22Rv1 (cell line): ENCODE data around the gene INPP5J.

ENCODE experiments used
- H3K27ac ChIP-seq: fragments of 450-650 bp; 2 replicates; pipeline ENCODE4 v1.5.1; 2017
- ZFX ChIP-seq: fragments of 450-650 bp; IDR thresholded peaks from 2 replicates; pipeline ENCODE4 v1.6.1; 2017; ENCODE audit warnings: antibody characterized with exemption, borderline replicate concordance
- TF ChIP-seq, protein P1 (sequence below): fragments of 450-650 bp; IDR thresholded peaks from 2 replicates; pipeline ENCODE4 v1.5.1; 2017; ENCODE audit warnings: mild to moderate bottlenecking

The INPP5J gene

DNA sequence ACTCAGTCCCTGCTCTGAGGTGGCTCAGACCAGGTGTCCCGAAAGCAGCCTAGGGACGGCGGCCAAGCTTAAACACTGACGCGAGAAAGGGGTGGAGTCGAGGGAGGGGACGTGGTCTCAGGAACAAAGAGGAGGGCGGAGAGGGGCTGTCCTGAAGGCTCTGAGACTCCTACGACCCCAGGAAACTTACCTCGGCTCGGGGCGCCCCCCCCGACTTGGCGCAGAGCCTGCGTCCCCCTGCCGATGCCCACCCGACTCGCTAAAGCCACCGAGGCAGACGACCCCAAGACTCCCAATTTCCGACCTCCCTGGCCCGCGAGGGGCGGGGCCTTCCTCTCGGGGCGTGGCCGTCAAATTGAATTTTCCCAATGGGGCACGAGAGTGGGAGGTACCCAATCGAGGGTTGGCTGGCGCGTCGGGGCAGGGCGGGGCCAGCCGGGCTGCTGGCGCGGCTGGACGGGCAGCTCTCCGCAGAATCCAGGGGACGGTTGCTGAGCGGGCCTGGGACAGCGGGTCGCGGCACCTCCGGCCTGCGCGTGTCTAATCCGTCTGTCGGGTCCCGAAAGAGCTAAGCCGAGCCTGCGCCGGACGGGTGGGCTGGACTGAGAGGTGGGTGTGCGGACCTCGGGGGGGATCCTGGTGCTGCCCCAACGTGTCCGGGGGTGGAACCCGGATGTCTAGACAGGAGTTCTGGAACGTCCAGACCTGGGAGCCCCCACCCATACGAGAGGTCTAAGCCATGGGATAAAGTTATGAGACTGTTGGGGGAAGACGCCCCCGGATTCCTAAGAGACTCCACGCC is 41.7 kb upstream of the INPP5J start, which contains the start of gene SMTN:
TSS of gene SMTN (plus strand) at position 471 of the 802 bp plus-strand sequence. CDS start 1,941 bp downstream, outside the sequence.
- TF ChIP-seq, protein P1, sequence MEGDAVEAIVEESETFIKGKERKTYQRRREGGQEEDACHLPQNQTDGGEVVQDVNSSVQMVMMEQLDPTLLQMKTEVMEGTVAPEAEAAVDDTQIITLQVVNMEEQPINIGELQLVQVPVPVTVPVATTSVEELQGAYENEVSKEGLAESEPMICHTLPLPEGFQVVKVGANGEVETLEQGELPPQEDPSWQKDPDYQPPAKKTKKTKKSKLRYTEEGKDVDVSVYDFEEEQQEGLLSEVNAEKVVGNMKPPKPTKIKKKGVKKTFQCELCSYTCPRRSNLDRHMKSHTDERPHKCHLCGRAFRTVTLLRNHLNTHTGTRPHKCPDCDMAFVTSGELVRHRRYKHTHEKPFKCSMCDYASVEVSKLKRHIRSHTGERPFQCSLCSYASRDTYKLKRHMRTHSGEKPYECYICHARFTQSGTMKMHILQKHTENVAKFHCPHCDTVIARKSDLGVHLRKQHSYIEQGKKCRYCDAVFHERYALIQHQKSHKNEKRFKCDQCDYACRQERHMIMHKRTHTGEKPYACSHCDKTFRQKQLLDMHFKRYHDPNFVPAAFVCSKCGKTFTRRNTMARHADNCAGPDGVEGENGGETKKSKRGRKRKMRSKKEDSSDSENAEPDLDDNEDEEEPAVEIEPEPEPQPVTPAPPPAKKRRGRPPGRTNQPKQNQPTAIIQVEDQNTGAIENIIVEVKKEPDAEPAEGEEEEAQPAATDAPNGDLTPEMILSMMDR, result no peak
- TF ChIP-seq ZFX, result no peak
- peak within 1 kb of the TSS; percentile 75 for H3K27ac ChIP-seq

DNA sequence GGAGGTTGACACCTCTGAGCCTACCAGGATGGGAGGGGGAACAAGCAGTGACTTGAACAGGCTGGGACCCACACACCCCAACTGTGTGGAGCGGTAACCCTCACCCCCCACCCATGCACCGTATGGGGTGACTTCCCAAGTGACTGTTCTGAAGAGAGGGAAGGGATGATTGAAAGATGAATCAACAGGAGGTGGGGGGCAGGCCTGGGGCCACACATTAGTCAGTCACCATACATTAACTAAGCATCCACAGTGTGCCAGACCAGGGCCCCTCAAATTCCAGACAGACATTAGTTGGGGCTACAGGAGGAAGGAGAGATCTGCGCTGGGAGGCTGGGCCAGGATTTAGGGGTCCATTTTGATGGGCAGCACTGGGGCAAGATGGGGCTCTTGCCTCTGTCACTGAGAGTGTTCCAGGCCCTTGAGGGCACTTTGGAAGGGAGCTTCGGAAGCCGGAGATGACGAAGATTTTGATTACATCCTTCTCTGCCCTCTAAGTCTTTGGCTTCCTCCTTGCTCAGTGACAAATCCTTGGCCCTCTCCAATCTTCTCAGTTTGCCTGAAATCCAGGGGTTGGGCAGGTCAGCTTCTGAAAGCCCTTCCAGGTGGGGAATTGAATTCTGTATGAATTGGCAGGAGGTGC is 40.7 kb upstream of the INPP5J start:
- TF ChIP-seq ZFX, result no peak
- TF ChIP-seq, protein P1, result no peak
- peak overlapping the region; percentile 75 for H3K27ac ChIP-seq

DNA sequence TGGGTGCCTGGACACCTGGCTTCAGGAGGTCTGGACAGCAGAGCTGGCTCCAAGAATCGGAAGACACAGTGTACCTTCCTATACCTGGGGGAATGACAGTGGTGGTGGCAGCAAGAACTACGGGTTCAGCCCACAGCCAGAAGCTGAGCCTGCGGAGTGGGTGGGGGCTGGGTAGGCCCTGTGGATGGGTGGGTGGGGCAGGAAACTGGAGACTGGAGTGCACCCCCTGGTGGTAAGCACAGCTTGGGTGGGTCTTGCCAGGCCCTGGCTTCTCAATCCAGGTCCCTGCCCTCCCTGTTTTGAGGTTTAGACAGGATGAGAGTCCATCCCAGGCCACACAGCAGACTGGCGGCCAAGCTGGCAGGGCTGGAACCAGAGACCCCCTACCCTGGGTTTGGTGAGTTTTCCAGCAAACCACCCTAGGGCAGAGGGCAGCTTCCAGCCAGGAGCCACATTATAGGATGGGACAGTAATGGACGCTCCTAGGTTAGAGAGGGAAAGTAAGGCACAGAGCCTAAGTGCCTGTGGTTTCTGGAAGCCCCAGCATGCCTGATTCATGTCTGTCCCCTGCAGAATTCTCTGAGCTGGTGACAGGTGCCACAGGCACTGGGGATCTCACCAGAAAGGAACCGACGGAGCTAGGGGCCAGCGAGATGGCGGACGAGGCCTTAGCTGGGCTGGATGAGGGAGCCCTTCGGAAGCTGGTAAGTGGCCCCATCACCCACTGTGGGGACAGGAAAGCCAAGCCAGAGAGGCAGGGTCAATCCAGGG is 40.0 kb upstream of the INPP5J start:
- TF ChIP-seq ZFX, result no peak
- TF ChIP-seq, protein P1, result peak; percentile 63
- H3K27ac ChIP-seq, result peak overlapping the region; percentile 75

DNA sequence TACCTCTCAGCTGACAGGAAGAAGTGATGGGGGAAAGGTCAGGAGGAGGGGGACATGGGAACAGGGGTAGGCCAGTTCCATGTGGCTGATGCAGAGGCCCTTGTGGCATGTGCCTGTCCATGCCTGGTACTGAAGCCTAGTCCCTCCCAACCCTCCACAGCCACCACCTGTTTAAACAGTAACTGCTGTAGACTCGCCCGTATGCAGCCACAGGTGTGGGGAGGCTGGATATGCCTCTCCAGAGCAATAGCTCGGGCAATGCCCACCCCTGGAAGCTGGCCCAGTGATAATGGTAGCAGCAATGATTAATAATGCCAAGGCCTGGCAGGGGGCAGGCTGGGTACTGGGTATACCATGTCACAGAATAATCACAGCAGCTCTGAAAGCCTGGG is 39.4 kb upstream of the INPP5J start:
- TF ChIP-seq ZFX, result no peak
- TF ChIP-seq, protein P1, result no peak
- peak overlapping the region; percentile 75; the same call in 1 of the 2 replicates for H3K27ac ChIP-seq

DNA sequence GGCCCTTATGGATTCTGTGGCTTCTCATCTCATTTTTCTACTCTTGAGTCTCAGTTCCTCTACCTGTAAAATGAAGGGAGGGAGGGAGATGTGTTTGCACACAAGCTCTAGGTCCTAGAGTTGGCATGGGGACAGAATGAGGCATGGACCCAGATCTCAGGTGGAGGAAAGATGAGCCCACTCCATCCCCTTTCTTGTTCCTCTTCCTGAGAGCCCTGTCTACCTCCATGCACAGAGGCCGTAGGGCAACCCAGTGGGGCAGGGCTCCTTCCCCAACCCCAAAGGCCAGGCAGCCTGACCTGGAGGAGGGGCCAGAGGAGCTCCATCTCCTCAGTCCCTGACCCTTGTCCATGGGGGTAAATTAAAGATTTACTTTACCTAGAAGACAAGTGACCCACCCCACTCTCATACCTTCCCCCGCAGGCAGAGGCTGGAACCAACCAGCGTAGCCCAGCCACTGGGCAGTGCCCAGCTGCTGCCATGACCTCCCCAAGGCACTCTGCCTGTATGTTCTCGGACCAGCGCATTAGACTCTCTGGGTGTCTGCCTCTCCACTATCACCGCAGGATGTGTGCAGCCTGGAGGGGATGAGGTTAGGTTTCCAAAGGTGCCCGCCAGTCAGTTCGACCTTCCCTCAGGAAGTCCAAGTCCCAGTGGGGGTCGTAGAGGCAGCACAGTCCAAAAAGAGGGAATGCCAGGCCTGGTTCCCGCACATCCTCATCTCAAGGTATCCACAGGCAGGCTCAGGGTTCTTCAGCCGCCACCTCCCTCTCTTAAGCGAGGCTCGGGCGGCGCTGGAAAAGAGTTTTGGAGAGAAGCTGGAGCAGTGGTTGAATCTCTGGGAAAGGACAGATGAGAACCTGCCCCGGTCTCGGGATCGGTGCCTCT is 38.6 kb upstream of the INPP5J start:
- peak overlapping the region; percentile 75; the same call in 1 of the 2 replicates for H3K27ac ChIP-seq
- TF ChIP-seq ZFX, result no peak
- TF ChIP-seq, protein P1, result no peak

DNA sequence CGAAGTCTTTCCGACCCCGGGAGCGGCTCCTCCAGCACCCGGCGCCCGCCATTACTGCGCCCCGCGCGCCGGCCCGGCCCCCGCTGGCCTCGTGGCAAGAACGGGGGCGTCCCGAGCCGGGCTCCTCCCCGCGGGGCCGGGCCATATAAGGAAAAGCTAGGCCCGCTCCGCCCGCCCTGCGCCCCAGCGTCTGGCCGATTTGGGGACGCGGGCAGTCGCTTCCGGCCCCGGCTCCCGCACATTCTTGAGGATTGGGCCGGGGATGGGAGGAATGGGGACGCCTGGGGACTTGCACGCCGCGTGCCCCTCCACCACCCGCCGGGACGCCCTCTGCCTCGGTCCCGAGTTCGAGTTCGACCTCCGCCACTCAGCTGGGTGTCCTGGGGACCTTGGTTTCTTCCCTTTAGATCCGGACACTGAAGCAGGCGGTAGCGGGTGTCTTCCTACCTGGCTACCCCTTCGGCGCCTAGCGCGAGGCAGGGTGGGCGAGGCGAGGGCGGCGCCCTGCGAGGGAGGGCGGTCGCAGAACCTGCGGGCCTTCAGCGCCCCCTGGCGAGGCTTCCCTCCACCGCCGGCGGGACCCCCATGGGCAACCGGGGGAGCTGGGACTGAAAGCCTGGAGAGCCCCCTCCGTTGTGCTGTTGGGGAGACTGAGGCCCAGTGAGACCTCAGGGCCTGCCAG is 37.8 kb upstream of the INPP5J start:
- no peak overlapping the region for H3K27ac ChIP-seq
- TF ChIP-seq ZFX, result no peak
- TF ChIP-seq, protein P1, result peak; percentile 20
